ENCODE results near the gene THEMIS.

THEMIS gene

GRCh38 chr6:127727260-127727953 lies 173.5 kb downstream of the THEMIS start:
- Histone ChIP-seq H3K27ac (ENCODE audit: extremely low read depth, low read depth, low read length) (no peak overlapping the region), H3K4me1 (ENCODE audit: control insufficient read depth, insufficient read depth, low read length) (no peaks in the 10 kb centered on the region), H3K9me3 (ENCODE audit: control insufficient read depth, insufficient read depth, low read depth, low read length) (no peaks in the 10 kb centered on the region), H3K4me3 (ENCODE audit: low read depth, low read length) (no peak overlapping the region), H3K36me3 (ENCODE audit: control insufficient read depth in 2 of 2, insufficient read depth in 1 of 2, low read length in 2 of 2) (no peaks in the 10 kb centered on the region)
- TF ChIP-seq ZBTB10 (tag by site-specific recombination; IDR thresholded peaks at IDR 0.05) = no peak
- no peak for TF ChIP-seq ZNF184 (tag by site-specific recombination; IDR thresholded peaks at IDR 0.05)
- TF ChIP-seq ZSCAN4 (tag by site-specific recombination; IDR thresholded peaks at IDR 0.05) = no peak
- TF ChIP-seq ZBTB1 (tag by site-specific recombination; IDR thresholded peaks at IDR 0.05) = no peak
- TF ChIP-seq HOXC10 (CRISPR knock-in tag; IDR thresholded peaks at IDR 0.05) = no peak
- TF ChIP-seq ZNF16 (tag by site-specific recombination; IDR thresholded peaks at IDR 0.05; ENCODE audit: low read depth) = no peak
- no peak for TF ChIP-seq ZNF629 (tag by site-specific recombination; IDR thresholded peaks at IDR 0.05)
- TF ChIP-seq EGR2 (tag by site-specific recombination; IDR thresholded peaks at IDR 0.05; ENCODE audit: low read depth) = no peak
- no peak for TF ChIP-seq ZBTB26 (tag by site-specific recombination; optimal IDR thresholded peaks at IDR 0.05)
- ChIA-PET POLR2A (no interaction called here), CTCF (interaction anchor here (0.6 to 2.6 kb wide), 4 partner anchors 9 to 792 kb away, joined by 3 to 14 read pairs (median 3); no protein-coding TSS in a partner anchor)

GRCh38 chr6:127725821-127726220 lies 175.0 kb downstream of the THEMIS start:
- POLR2A ChIA-PET = no interaction called here
- Histone ChIP-seq H3K4me3 (ENCODE audit: low read depth, low read length) (no peak overlapping the region), H3K9me3 (ENCODE audit: control insufficient read depth, insufficient read depth, low read depth, low read length) (no peaks in the 10 kb centered on the region), H3K36me3 (ENCODE audit: control insufficient read depth in 2 of 2, insufficient read depth in 1 of 2, low read length in 2 of 2) (no peaks in the 10 kb centered on the region), H3K27ac (ENCODE audit: extremely low read depth, low read depth, low read length) (no peak overlapping the region), H3K4me1 (ENCODE audit: control insufficient read depth, insufficient read depth, low read length) (no peaks in the 10 kb centered on the region)
- TF ChIP-seq KLF1 (tag by site-specific recombination; IDR thresholded peaks at IDR 0.05) (no peak), HIC1 (tag by site-specific recombination; IDR thresholded peaks at IDR 0.05) (no peak), FEZF1 (tag by site-specific recombination; IDR thresholded peaks at IDR 0.05) (no peak), PRDM1 (tag by site-specific recombination; IDR thresholded peaks at IDR 0.05) (no peak), ZNF2 (tag by site-specific recombination; IDR thresholded peaks at IDR 0.05) (no peak), ZBTB6 (tag by site-specific recombination; IDR thresholded peaks at IDR 0.05) (no peak), ZNF19 (tag by site-specific recombination; IDR thresholded peaks at IDR 0.05; ENCODE audit: low read depth) (no peak), ZSCAN16 (tag by site-specific recombination; IDR thresholded peaks at IDR 0.05) (no peak), HOXA7 (CRISPR knock-in tag; IDR thresholded peaks at IDR 0.05; ENCODE audit: borderline replicate concordance) (no peak), ZNF624 (tag by site-specific recombination; IDR thresholded peaks at IDR 0.05) (no peak), ZNF311 (tag by site-specific recombination; IDR thresholded peaks at IDR 0.05; ENCODE audit: borderline replicate concordance) (no peak)
- CTCF ChIA-PET = interaction anchor here (1.1 kb wide), 1 partner anchor 209 kb away, joined by 3 read pairs; no protein-coding TSS in a partner anchor
